ENCODE measurements around the gene BAHCC1.

BAHCC1 gene

GRCh38 chr17:81513753-81514488, 118.7 kb downstream of the BAHCC1 start:
- peak overlapping the region; percentile 71 for H3K4me3 ChIP-seq (ENCODE audit: low read depth, low read length)

GRCh38 chr17:81514489-81514738, 119.2 kb downstream of the BAHCC1 start:
- TF ChIP-seq, protein P1, sequence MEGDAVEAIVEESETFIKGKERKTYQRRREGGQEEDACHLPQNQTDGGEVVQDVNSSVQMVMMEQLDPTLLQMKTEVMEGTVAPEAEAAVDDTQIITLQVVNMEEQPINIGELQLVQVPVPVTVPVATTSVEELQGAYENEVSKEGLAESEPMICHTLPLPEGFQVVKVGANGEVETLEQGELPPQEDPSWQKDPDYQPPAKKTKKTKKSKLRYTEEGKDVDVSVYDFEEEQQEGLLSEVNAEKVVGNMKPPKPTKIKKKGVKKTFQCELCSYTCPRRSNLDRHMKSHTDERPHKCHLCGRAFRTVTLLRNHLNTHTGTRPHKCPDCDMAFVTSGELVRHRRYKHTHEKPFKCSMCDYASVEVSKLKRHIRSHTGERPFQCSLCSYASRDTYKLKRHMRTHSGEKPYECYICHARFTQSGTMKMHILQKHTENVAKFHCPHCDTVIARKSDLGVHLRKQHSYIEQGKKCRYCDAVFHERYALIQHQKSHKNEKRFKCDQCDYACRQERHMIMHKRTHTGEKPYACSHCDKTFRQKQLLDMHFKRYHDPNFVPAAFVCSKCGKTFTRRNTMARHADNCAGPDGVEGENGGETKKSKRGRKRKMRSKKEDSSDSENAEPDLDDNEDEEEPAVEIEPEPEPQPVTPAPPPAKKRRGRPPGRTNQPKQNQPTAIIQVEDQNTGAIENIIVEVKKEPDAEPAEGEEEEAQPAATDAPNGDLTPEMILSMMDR (IDR thresholded peaks at IDR 0.05; ENCODE audit: borderline replicate concordance, insufficient read depth, low read depth, low read length) = no peak
- peak overlapping the region; percentile 71 for H3K4me3 ChIP-seq (ENCODE audit: low read depth, low read length)

More at GRCh38 chr17:81513753-81514488, 118.7 kb downstream of the BAHCC1 start:
- TF ChIP-seq, protein P1 (IDR thresholded peaks at IDR 0.05; ENCODE audit: borderline replicate concordance, insufficient read depth, low read depth, low read length) = no peak

- peak overlapping the region; percentile 71 for H3K4me3 ChIP-seq (ENCODE audit: low read depth, low read length)
- TF ChIP-seq, protein P1 (IDR thresholded peaks at IDR 0.05; ENCODE audit: borderline replicate concordance, insufficient read depth, low read depth, low read length) = no peak
Measured at GRCh38 chr17:81514739-81515529, 119.7 kb downstream of the BAHCC1 start.

GRCh38 chr17:81515530-81516041, 120.3 kb downstream of the BAHCC1 start:
- TF ChIP-seq, protein P1 (IDR thresholded peaks at IDR 0.05; ENCODE audit: borderline replicate concordance, insufficient read depth, low read depth, low read length) = no peak
- H3K4me3 ChIP-seq (ENCODE audit: low read depth, low read length) = peak overlapping the region; percentile 71
